ENCODE data around the gene TMEM108.

TMEM108 gene

GRCh38 chr3:133428552-133428951 lies 390.4 kb downstream of the TMEM108 start:
- DNase-seq: no peak

- no peak for DNase-seq
Measured at GRCh38 chr3:133429063-133429462, 390.9 kb downstream of the TMEM108 start.

GRCh38 chr3:133439563-133439962 lies 401.4 kb downstream of the TMEM108 start:
- DNase-seq: no peak

GRCh38 chr3:133440652-133441051 lies 402.5 kb downstream of the TMEM108 start:
- DNase-seq: no peak

GRCh38 chr3:133441867-133442270 lies 403.7 kb downstream of the TMEM108 start:
- no peak for DNase-seq

- no peak for DNase-seq
Measured at GRCh38 chr3:133442518-133442917, 404.3 kb downstream of the TMEM108 start.

DNA sequence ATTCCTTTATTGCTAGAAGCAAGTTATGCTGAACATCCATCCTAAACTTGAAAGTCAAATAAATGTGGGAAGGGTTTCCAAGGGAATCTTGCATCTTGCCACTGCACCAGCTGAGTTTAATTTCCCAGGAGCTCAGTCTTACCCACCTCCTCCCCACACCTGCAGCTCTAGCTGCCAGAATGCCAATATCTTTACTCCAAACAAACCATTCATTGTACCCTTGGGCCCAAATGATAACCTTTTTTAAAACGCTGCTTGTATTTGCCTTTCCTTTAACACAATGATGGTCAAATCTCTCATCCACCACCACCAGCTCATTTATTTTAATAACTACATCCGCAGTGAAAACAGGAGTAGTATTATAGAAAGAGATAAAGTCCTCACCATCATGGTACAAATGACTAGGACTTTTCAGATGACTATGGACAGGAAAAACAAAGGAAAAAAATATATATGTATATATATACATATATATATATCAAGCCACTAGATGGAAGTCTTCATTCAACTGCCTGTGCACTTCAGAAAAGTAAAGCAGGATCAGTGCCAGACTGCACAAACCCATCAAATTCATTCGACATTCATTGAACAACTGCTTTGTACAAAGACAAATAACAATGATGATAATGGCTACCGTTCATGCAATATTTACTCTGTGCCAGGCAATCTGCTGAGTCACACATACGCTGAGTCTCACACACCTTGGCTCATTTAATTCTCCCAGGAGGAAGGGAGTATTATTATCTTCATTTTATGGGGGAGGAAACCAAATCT lies 405.6 kb downstream of the TMEM108 start:
- DNase-seq: peak; percentile 65

DNA sequence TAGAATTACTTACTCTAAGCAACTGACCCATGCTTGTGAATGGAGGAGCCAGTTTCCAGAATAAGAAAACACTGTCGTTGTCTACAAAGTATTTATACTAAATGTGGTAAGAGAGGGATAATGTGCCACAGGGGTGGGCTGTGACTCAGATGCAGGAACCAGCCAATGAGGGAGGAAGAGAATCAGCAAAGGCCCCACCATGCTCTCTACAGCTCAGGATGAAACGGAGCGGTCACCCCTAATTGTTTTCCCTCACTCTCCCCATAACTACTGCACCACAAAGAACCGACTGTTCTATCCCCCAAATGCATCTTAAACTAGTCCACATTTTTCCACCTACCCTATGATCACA lies 406.2 kb downstream of the TMEM108 start:
- no peak for DNase-seq

DNA sequence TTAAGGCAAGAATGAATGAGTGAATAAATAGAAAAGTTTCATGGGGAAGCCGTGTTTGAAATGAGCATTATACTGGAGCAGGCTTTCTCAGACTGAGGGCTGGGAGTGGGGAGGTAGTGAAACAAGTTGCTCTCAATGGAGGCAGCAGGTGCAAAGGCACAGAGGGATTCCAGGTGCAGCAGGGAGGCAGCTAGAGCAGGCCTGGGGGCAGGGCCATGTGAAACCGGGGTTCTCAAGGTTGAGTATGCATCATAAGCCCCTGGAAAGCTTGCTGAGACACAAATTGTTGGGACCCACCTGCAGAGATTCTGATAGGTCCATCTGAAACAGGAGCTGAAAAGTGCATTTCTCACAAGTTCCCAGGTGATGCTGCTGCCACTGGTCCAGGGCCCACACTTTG lies 406.9 kb downstream of the TMEM108 start:
- no peak for DNase-seq
